A549 (cell line): ENCODE measurements around the gene CORO2A. TPM values are rescaled to one million over a fixed set of nuclear protein-coding genes. Genes with fewer than 3 reads are reported as not detected.

Source experiments
- ATAC-seq, 2 experiments: fragments of 200-7000 bp in 1 of 2; fragments of >200 bp in 1 of 2; cut with Nextera tagmentation in 1 of 2; cut with Tn5 transposase in 1 of 2; 3 replicates each; pipeline versions ENCODE4 v1.8.0 to v1.9.1; 2018 to 2020; ENCODE audit warnings: mild to moderate bottlenecking in 1 of 2, moderate library complexity in 1 of 2
- CTCF ChIA-PET: fragments of 300-600 bp; sonication (Branson Sonifier 250); formaldehyde crosslinking; extraction: SDS; loops from one replicate; lab custom pipeline; 2021; ENCODE audit warnings: antibody characterized with exemption, inconsistent platforms; lab: Yijun Ruan, JAX
- POLR2A ChIA-PET: fragments of 350-600 bp; formaldehyde crosslinking; extraction: SDS; loops from one replicate; lab custom pipeline; 2021; ENCODE audit warnings: antibody characterized with exemption, inconsistent platforms; lab: Yijun Ruan, JAX
- DNase-seq, 2 experiments: peaks; one replicate each; pipeline versions ENCODE4 v3.0.0 to v3.0.0-alpha.2; 2011 to 2016; ENCODE audit warnings: low read depth in 1 of 2, low spot score in 1 of 2
- FAIRE-seq: peaks from 2 replicates; lab custom pipeline; 2011; peaks lifted over from hg19 to GRCh38; lab: Jason Lieb, UNC
- H3K27ac ChIP-seq, 2 experiments: fragments of >200 bp; sonication (Bioruptor Twin); formaldehyde crosslinking; 3 replicates each; pipeline ENCODE4 v1.5.1; 2016 to 2017
- H3K4me1 ChIP-seq: fragments of >200 bp; sonication (Bioruptor Twin); formaldehyde crosslinking; 3 replicates; pipeline ENCODE4 v1.6.1; 2016
- H3K4me2 ChIP-seq: fragments of >200 bp; sonication (Bioruptor Twin); formaldehyde crosslinking; 3 replicates; pipeline ENCODE4 v1.6.1; 2016
- H3K4me3 ChIP-seq: fragments of >200 bp; sonication (Bioruptor Twin); formaldehyde crosslinking; 3 replicates; pipeline ENCODE4 v1.5.1; 2016
- H3K9me3 ChIP-seq: fragments of >200 bp; sonication (Bioruptor Twin); formaldehyde crosslinking; 3 replicates; pipeline ENCODE4 v1.6.1; 2016
- CHD2 ChIP-seq: fragments of 150-350 bp; IDR thresholded peaks from 2 replicates; pipeline ENCODE4 v1.6.1; 2014; ENCODE audit warnings: low read length; ENCODE audit not compliant: partially characterized antibody
- CHD4 ChIP-seq: fragments of 200-600 bp; sonication (generic); IDR thresholded peaks from 2 replicates; pipeline ENCODE4 v1.6.1; 2016; ENCODE audit warnings: antibody characterized with exemption, mild to moderate bottlenecking, borderline replicate concordance
- CTCF ChIP-seq: fragments of >200 bp; sonication (Bioruptor Twin); formaldehyde crosslinking; IDR thresholded peaks from 3 replicates; pipeline ENCODE4 v1.5.1; 2016
- EHF ChIP-seq: fragments of 250-450 bp; sonication (Bioruptor Pico); IDR thresholded peaks from 2 replicates; pipeline ENCODE4 v1.5.0; 2020; ENCODE audit warnings: mild to moderate bottlenecking
- EHMT2 ChIP-seq: fragments of 200-600 bp; sonication (generic); IDR thresholded peaks from 2 replicates; pipeline ENCODE4 v1.6.1; 2016; ENCODE audit warnings: antibody characterized with exemption, low read depth, mild to moderate bottlenecking, moderate library complexity
- EP300 ChIP-seq, 2 experiments: fragments of >200 bp; sonication (Bioruptor Twin); formaldehyde crosslinking; IDR thresholded peaks; 2 replicates in 1 of 2; 3 replicates in 1 of 2; pipeline ENCODE4 v1.6.1; 2016 to 2017
- ESRRA ChIP-seq: fragments of 150-350 bp; IDR thresholded peaks from 2 replicates; pipeline ENCODE4 v1.6.1; 2014; ENCODE audit warnings: mild to moderate bottlenecking, low read length, borderline replicate concordance
- FOSB ChIP-seq: fragments of 250-450 bp; sonication (Bioruptor Pico); IDR thresholded peaks from 2 replicates; pipeline ENCODE4 v1.5.0; 2020; ENCODE audit warnings: mild to moderate bottlenecking, moderate library complexity
- FOSL2 ChIP-seq, 2 experiments: fragments of 450-650 bp in 1 of 2; fragments of >200 bp in 1 of 2; sonication (Bioruptor Twin) in 1 of 2; formaldehyde crosslinking; IDR thresholded peaks; 2 replicates each; pipeline versions ENCODE4 v1.5.0 to v1.6.1; 2016 to 2020; ENCODE audit warnings: mild to moderate bottlenecking in 1 of 2, moderate library complexity in 1 of 2
- HES2 ChIP-seq: fragments of >200 bp; sonication (Bioruptor Twin); formaldehyde crosslinking; IDR thresholded peaks from 2 replicates; pipeline ENCODE4 v1.6.1; 2016
- HEYL ChIP-seq: fragments of 250-450 bp; sonication (Bioruptor Pico); IDR thresholded peaks from 2 replicates; pipeline ENCODE4 v1.8.0; 2021; ENCODE audit warnings: mild to moderate bottlenecking, moderate library complexity
- HOXA7 ChIP-seq: fragments of 250-450 bp; sonication (Bioruptor Pico); IDR thresholded peaks from 2 replicates; pipeline ENCODE4 v1.5.0; 2020; ENCODE audit warnings: mild to moderate bottlenecking, moderate library complexity
- HOXB13 ChIP-seq: fragments of 250-450 bp; sonication (Bioruptor Pico); IDR thresholded peaks from 2 replicates; pipeline ENCODE4 v1.5.0; 2020; ENCODE audit warnings: low read depth, mild to moderate bottlenecking, moderate library complexity
- JUNB ChIP-seq: fragments of >200 bp; sonication (Bioruptor Twin); formaldehyde crosslinking; IDR thresholded peaks from 2 replicates; pipeline ENCODE4 v1.6.1; 2016
- MAX ChIP-seq: IDR thresholded peaks from 2 replicates; pipeline ENCODE4 v1.6.1; 2012
- MAZ ChIP-seq: fragments of 150-350 bp; IDR thresholded peaks from 2 replicates; pipeline ENCODE4 v1.6.1; 2014; ENCODE audit warnings: antibody characterized with exemption, low read depth, low read length, borderline replicate concordance
- MYC ChIP-seq: IDR thresholded peaks from 2 replicates; pipeline ENCODE4 v1.6.1; 2012; ENCODE audit warnings: mild to moderate bottlenecking, inconsistent platforms, low read length, improper control_type of control experiment, borderline replicate concordance
- NPAS2 ChIP-seq: fragments of 250-450 bp; sonication (Bioruptor Pico); IDR thresholded peaks from 2 replicates; pipeline ENCODE4 v1.8.0; 2022; ENCODE audit warnings: mild to moderate bottlenecking, moderate library complexity, borderline replicate concordance
- NR3C1 ChIP-seq: fragments of >200 bp; sonication (Bioruptor Twin); formaldehyde crosslinking; IDR thresholded peaks from 3 replicates; pipeline ENCODE4 v1.6.1; 2017
- POLR2A ChIP-seq: IDR thresholded peaks from 2 replicates; pipeline ENCODE4 v1.6.1; 2012; ENCODE audit warnings: mild to moderate bottlenecking, low read length
- RAD21 ChIP-seq, 2 experiments: fragments of >200 bp in 1 of 2; sonication (Bioruptor Twin) in 1 of 2; formaldehyde crosslinking in 1 of 2; IDR thresholded peaks in 1 of 2; conservative IDR thresholded peaks in 1 of 2; 2 replicates in 1 of 2; 3 replicates in 1 of 2; pipeline ENCODE4 v1.6.1; 2012 to 2018; ENCODE audit warnings: inconsistent platforms in 1 of 2
- RARB ChIP-seq: fragments of 250-450 bp; sonication (Bioruptor Pico); IDR thresholded peaks from 2 replicates; pipeline ENCODE4 v1.8.0; 2021; ENCODE audit warnings: mild to moderate bottlenecking, moderate library complexity
- RCOR1 ChIP-seq: fragments of 150-350 bp; IDR thresholded peaks from 2 replicates; pipeline ENCODE4 v1.6.1; 2014; ENCODE audit warnings: antibody characterized with exemption, low read length, low read depth
- REST ChIP-seq: fragments of 200-600 bp; sonication (generic); IDR thresholded peaks from 2 replicates; pipeline ENCODE4 v1.6.1; 2016; ENCODE audit warnings: antibody characterized with exemption, mild to moderate bottlenecking, moderate library complexity
- RFX5 ChIP-seq: fragments of 450-650 bp; IDR thresholded peaks from 2 replicates; pipeline ENCODE4 v1.7.1; 2014; ENCODE audit warnings: antibody characterized with exemption, mild to moderate bottlenecking, moderate library complexity
- RNF2 ChIP-seq: fragments of 200-600 bp; sonication (generic); IDR thresholded peaks from 2 replicates; pipeline ENCODE4 v1.6.1; 2016; ENCODE audit warnings: low read depth, mild to moderate bottlenecking, antibody characterized with exemption, moderate library complexity, borderline replicate concordance
- TFCP2L1 ChIP-seq: fragments of 250-450 bp; sonication (Bioruptor Pico); IDR thresholded peaks from 2 replicates; pipeline ENCODE4 v1.5.0; 2021; ENCODE audit warnings: mild to moderate bottlenecking
- USF2 ChIP-seq: fragments of 450-650 bp; IDR thresholded peaks from 2 replicates; pipeline ENCODE4 v1.6.1; 2014; ENCODE audit warnings: antibody characterized with exemption
- WGBS: methylation state at CpG from one replicate; pipeline ENCODE4 v1.1.6; 2017; ENCODE audit errors: missing lambda C conversion rate; 5-methylcytosine and 5-hydroxymethylcytosine counted together
- polyA plus RNA-seq, 4 experiments: library from polyadenylated mRNA; depleted of rRNA in 3 of 4; stranded (reverse); fragments of >200 nt; fragmentation: RNase III in 1 of 4; extraction: RNeasy Plus Mini Kit Qiagen cat#74134 plus additional on column Dnase treatment in 1 of 4; gene quantifications; 2 replicates in 3 of 4; 3 replicates in 1 of 4; pipeline ENCODE4 v1.2.3, GENCODE V29; 2011 to 2017

The CORO2A gene
- polyA plus RNA-seq, 2 of the 4 experiments (the other 2 are of a cell fraction), result 0.49 to 2.0 TPM

GRCh38 chr9:98204692-98205091 lies 12.3 kb upstream of the CORO2A start:
- H3K4me2 ChIP-seq, result no peak overlapping the region
- no peak overlapping the region for H3K4me3 ChIP-seq
- no peaks in the 10 kb centered on the region for H3K9me3 ChIP-seq
- FAIRE-seq (no peak), DNase-seq (no peak), ATAC-seq (no peak)
- ChIA-PET CTCF (interaction anchor here (0.7 to 8.2 kb wide), 22 partner anchors 9 to 592 kb away, joined by 3 to 127 read pairs (median 6); partner anchors contain the start of genes ANKS6 and TBC1D2), POLR2A (interaction anchor here (1.5 kb wide), 1 partner anchor 51 kb away, joined by 5 read pairs; the partner anchor contains the start of gene TBC1D2)
- TF ChIP-seq EHMT2 (no peak), JUNB (no peak), RFX5 (no peak), FOSB (CRISPR knock-in tag) (no peak), EHF (CRISPR knock-in tag) (no peak), TFCP2L1 (no peak), CHD4 (no peak), RARB (CRISPR knock-in tag) (no peak), MYC (no peak), MAX (no peak), REST (no peak), NR3C1 (no peak), MAZ (no peak), HOXA7 (CRISPR knock-in tag) (no peak)
- H3K27ac ChIP-seq, result no peak overlapping the region
- peaks cover 3% of the 10 kb centered on the region; the same call in 1 of the 3 replicates for H3K4me1 ChIP-seq
- 34% methylated on average over 4 of the region's 4 CpGs for WGBS

GRCh38 chr9:98203153-98203552 lies 10.7 kb upstream of the CORO2A start:
- no peak for ATAC-seq
- no peak for DNase-seq
- H3K4me2 ChIP-seq, result no peak overlapping the region
- H3K27ac ChIP-seq, result no peak overlapping the region
- FAIRE-seq, result no peak
- POLR2A ChIA-PET, result no interaction called here
- TF ChIP-seq HOXA7 (CRISPR knock-in tag), result no peak
- TF ChIP-seq, all 56 proteins: peak for 0
- Histone ChIP-seq H3K4me3 (no peak overlapping the region), H3K9me3 (no peaks in the 10 kb centered on the region), H3K4me1 (peaks cover 3% of the 10 kb centered on the region; the same call in 1 of the 3 replicates)
- 69% methylated on average over 3 of the region's 7 CpGs for WGBS
- CTCF ChIA-PET, result interaction anchor here (1.2 to 6.7 kb wide), 9 partner anchors 8 to 572 kb away, joined by 3 to 62 read pairs (median 5); partner anchors contain the start of gene TBC1D2

GRCh38 chr9:98202252-98202651 lies 9.8 kb upstream of the CORO2A start:
- no peak for ATAC-seq
- peaks cover 3% of the 10 kb centered on the region; the same call in 1 of the 3 replicates for H3K4me1 ChIP-seq
- ChIA-PET CTCF (interaction anchor here (0.6 to 3.9 kb wide), 10 partner anchors 11 to 279 kb away, joined by 3 to 34 read pairs (median 3); partner anchors contain the start of gene TBC1D2), POLR2A (interaction anchor here (0.6 kb wide), 1 partner anchor 55 kb away, joined by 5 read pairs; no protein-coding TSS in a partner anchor)
- no peak for FAIRE-seq
- H3K9me3 ChIP-seq, result no peaks in the 10 kb centered on the region
- H3K4me3 ChIP-seq, result no peak overlapping the region
- no peak for DNase-seq
- H3K27ac ChIP-seq, result no peak overlapping the region
- H3K4me2 ChIP-seq, result no peak overlapping the region
- WGBS, result 90% methylated on average over 5 of the region's 5 CpGs
- TF ChIP-seq NR3C1 (no peak), EP300 (IDR thresholded peaks at IDR 0.05) (no peak), USF2 (no peak), CTCF (no peak), RAD21 (conservative IDR thresholded peaks at IDR 0.05 in 1 of 2, IDR thresholded peaks at IDR 0.05 in 1 of 2) (no peak), POLR2A (no peak), HOXB13 (CRISPR knock-in tag) (no peak), HES2 (no peak), ESRRA (no peak), RNF2 (no peak), HEYL (CRISPR knock-in tag) (no peak), CHD2 (no peak), CHD4 (no peak), FOSL2 (IDR thresholded peaks at IDR 0.05) (no peak), FOSL2 (CRISPR knock-in tag; IDR thresholded peaks at IDR 0.05) (no peak), NPAS2 (CRISPR knock-in tag) (no peak), RCOR1 (no peak)
